ENCODE measurements around the gene DSE.

Gene DSE

GRCh38 chr6:116476002-116476678, 105.4 kb downstream of the DSE start:
- Mint-ChIP-seq H3K4me3 (no peak overlapping the region), H3K4me1 (peaks cover 5% of the 10 kb centered on the region), H3K9me3 (no peaks in the 10 kb centered on the region), H3K27me3 (ENCODE audit: low read depth) (no peaks in the 10 kb centered on the region), H3K27ac (peak overlapping the region in 1 of 3 experiments; percentile 4), H3K36me3 (ENCODE audit: low read depth) (no peaks in the 10 kb centered on the region)
- no peak for TF ChIP-seq CTCF (IDR thresholded peaks at IDR 0.05; ENCODE audit: unreplicated experiment in 3 of 3)

GRCh38 chr6:116482780-116483179, 112.0 kb downstream of the DSE start:
- H3K36me3 Mint-ChIP-seq (ENCODE audit: low read depth), result no peaks in the 10 kb centered on the region
- no peak overlapping the region for H3K4me3 Mint-ChIP-seq
- TF ChIP-seq CTCF (IDR thresholded peaks at IDR 0.05; ENCODE audit: unreplicated experiment in 3 of 3), result no peak
- H3K27ac Mint-ChIP-seq, result no peak overlapping the region
- H3K9me3 Mint-ChIP-seq, result peaks cover 3% of the 10 kb centered on the region
- no peaks in the 10 kb centered on the region for H3K27me3 Mint-ChIP-seq (ENCODE audit: low read depth)
- H3K4me1 Mint-ChIP-seq, result no peaks in the 10 kb centered on the region

GRCh38 chr6:116483616-116484015, 112.9 kb downstream of the DSE start:
- H3K9me3 Mint-ChIP-seq, result peaks cover 4% of the 10 kb centered on the region
- H3K27ac Mint-ChIP-seq, result no peak overlapping the region
- no peak for TF ChIP-seq CTCF (IDR thresholded peaks at IDR 0.05; ENCODE audit: unreplicated experiment in 3 of 3)
- H3K4me1 Mint-ChIP-seq, result no peaks in the 10 kb centered on the region
- no peak overlapping the region for H3K4me3 Mint-ChIP-seq
- H3K36me3 Mint-ChIP-seq (ENCODE audit: low read depth), result no peaks in the 10 kb centered on the region
- H3K27me3 Mint-ChIP-seq (ENCODE audit: low read depth), result no peaks in the 10 kb centered on the region

GRCh38 chr6:116485559-116486184, 114.9 kb downstream of the DSE start:
- TF ChIP-seq CTCF (IDR thresholded peaks at IDR 0.05; ENCODE audit: unreplicated experiment in 3 of 3), result no peak
- H3K4me3 Mint-ChIP-seq, result no peak overlapping the region
- H3K9me3 Mint-ChIP-seq, result peaks cover 14% of the 10 kb centered on the region
- no peaks in the 10 kb centered on the region for H3K36me3 Mint-ChIP-seq (ENCODE audit: low read depth)
- H3K27me3 Mint-ChIP-seq (ENCODE audit: low read depth), result no peaks in the 10 kb centered on the region
- no peaks in the 10 kb centered on the region for H3K4me1 Mint-ChIP-seq
- H3K27ac Mint-ChIP-seq, result peak overlapping the region in 1 of 3 experiments; percentile 1

GRCh38 chr6:116491610-116492330, 121.0 kb downstream of the DSE start:
- H3K27me3 Mint-ChIP-seq (ENCODE audit: low read depth), result no peaks in the 10 kb centered on the region
- H3K4me3 Mint-ChIP-seq, result no peak overlapping the region
- H3K9me3 Mint-ChIP-seq, result peaks cover 17% of the 10 kb centered on the region
- TF ChIP-seq CTCF (IDR thresholded peaks at IDR 0.05; ENCODE audit: unreplicated experiment in 3 of 3), result no peak
- H3K36me3 Mint-ChIP-seq (ENCODE audit: low read depth), result no peaks in the 10 kb centered on the region
- no peaks in the 10 kb centered on the region for H3K4me1 Mint-ChIP-seq
- H3K27ac Mint-ChIP-seq, result no peak overlapping the region

Data from nephron (organoid).